ENCODE measurements around the gene CYP2A13.
"Not testable (repeated sequence)": the region's sequence is repeated elsewhere in the genome, so short reads cannot be mapped to it uniquely, and the experiment has no call there.

The CYP2A13 gene

DNA sequence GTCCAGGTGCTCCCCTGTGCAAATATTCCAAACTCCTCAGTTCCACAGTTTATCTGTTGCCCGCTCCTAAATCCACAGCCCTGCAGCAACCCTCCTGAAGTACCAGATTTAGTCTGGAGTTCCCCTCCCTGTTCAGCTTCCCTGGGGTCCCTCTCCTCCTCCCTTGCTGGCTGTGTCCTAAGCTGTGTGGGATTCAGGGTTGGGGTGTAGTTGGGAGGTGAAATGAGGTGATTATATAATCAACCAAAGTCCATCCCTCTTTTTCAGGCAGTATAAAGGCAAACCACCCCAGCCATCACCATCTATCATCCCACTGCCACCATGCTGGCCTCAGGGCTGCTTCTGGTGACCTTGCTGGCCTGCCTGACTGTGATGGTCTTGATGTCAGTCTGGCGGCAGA lies at the start of gene CYP2A13:
TSS of gene CYP2A13 (plus strand) at position 301 of the 400 bp plus-strand sequence. CDS start at position 322, 21 bp downstream.
- no peak for DNase-seq

DNA sequence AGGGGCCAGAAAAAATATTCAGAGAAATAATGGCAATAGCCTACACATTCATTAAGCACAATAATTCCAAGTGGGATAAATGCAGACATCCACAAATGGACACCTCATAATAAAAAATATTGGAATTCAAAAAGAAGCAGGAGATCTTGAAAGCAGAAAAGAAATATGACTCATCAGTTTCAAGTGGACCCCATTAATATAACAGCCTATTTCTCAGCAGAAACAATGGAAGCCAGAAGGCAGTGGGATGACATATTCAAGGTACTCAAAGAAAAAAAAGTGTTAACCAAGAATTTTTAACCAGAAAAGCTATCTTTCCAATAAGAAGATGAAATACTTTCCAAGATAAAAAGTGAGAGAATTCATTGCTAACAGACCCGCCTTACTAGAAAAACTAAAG lies 48.4 kb upstream of the CYP2A13 start:
- DNase-seq = no peak

- DNase-seq = not testable (repeated sequence)
Measured at GRCh38 chr19:41045095-41045494, 43.2 kb upstream of the CYP2A13 start.

DNA sequence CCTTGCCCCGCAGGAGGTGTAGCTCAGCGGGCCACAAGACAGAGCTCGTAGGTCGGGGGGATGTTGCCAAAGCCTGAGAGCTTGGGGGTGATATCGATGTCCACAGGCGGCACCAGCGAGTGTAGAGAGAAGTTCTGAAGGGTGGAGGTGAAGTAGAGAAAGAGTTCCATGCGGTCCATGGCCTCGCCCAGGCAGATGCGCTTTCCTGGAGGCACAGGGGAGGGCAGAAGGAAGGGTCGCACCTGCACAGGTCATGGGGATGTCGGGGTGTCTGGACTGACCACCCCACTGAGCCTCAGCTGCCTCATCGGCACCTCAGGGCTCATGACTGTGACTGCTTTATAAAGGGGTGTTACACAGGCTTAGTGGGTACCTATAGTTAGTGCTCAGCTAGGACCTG lies 37.8 kb upstream of the CYP2A13 start:
- no peak for DNase-seq

DNA sequence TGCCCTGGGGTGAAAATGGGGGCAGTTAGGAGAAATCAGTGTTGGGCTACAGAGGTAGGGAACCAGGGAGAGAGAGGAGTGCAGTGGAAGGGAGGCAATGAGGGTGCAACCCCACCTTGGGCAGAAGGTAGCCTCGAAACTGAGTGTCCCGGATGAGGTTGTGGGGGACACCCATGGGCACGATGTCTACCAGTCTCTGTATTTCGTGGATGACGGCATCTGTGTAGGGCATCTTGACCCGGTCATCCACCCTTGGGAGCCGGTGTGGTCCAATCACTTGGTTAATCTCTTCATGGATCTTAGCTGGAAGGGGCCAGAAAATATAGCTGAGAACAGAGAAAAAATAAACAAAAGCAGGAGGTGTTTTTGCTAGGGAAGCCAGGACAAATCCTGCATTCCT lies 36.1 kb upstream of the CYP2A13 start:
- DNase-seq = not testable (repeated sequence)

DNA sequence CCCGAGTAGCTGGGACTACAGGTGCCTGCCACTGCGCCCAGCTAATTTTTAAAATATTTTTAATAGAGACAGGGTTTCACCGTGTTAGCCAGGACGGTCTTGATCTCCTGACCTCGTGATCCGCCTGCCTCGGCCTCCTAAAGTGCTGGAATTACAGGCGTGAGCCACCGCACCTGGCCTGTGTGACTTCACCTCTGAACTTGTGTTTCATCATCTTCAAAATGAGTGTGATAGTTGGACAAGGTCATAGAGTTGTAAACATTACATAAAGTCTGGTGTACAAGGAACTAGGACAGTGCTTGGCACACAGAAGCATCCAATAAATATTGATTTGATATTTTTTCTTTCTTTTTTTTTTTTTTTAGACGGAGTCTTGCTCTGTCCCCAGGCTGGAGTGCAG lies 34.9 kb upstream of the CYP2A13 start:
- not testable (repeated sequence) for DNase-seq

- DNase-seq = no peak
Measured at GRCh38 chr19:41064974-41065569, 23.2 kb upstream of the CYP2A13 start.

GRCh38 chr19:41076286-41076685 lies 12.0 kb upstream of the CYP2A13 start:
- DNase-seq = no peak

DNA sequence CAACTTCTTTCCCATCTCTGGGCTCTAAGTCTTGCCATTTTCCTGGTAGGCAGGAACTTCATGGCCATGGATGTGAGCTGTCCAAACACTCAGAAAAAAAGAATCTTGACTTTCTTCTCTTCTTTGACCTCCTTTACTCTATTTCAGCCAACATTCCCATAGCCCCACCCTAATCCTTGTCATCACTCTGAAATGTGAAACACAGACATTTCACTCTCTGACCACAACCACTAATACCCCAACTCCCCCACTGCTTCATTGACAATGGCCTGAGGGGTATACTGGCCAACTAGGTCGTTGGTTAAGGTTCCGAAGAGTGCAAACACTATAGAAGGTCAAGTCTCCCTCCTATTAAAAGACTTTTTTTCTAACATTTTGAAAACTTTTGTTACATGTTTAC lies 4.7 kb upstream of the CYP2A13 start:
- DNase-seq = no peak

DNA sequence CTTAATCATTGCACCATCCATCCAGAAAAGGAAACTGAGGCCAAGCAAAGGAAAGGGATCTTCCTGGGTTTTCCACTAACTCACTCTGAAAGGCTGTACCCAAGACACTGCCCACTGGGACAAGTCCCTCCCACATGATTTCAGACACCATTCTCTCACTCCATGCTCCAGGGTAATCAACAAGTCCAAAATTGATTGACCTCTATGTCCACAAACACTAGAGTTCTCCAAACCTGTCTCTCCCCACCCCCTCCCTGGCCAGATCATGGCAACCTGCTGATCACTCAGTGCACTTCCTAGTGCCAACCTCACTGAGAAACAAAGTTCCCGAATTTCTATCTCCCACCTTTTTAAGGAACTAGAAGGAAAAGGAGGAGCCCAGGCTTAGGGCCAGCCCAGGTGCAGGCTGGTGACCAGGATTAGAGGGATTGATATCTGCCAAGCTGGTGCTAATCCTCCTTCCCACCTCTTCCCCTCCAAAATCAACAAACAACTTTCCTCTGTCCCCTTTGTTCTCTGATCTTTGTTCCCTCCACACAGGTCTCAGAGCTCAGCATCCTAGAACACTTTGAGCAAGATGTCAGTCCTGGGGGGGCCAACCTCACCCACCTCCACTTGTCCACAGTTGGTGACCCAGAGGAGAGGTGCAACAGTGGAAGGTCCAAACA lies 2.4 kb upstream of the CYP2A13 start:
- DNase-seq = no peak

DNA sequence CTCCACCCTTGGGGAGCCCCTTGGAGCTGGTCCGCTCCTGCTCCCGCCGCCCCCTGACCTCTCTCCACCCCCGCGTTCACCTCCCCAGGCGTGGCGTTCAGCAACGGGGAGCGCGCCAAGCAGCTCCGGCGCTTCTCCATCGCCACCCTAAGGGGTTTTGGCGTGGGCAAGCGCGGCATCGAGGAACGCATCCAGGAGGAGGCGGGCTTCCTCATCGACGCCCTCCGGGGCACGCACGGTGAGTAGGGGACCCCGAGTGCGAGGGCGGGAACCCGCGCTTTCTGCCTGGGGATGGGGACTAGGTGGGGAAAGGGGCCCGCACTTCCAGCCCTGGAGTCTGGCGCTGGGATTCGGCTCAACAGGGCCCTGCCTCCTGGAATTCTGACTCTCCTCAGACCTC lies 1.7 kb downstream of the CYP2A13 start:
- no peak for DNase-seq

DNA sequence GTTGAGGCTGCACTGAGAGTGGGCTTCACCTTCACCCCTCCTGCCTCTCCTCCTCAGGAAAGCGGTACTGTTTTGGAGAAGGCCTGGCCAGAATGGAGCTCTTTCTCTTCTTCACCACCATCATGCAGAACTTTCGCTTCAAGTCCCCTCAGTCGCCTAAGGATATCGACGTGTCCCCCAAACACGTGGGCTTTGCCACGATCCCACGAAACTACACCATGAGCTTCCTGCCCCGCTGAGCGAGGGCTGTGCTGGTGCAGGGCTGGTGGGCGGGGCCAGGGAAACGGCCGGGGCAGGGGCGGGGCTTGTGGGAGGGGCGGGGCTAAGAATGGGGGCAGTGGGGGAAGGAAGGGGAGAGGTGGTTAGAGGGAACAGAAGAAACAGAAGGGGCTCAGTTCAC lies 7.5 kb downstream of the CYP2A13 start:
- DNase-seq = no peak

DNA sequence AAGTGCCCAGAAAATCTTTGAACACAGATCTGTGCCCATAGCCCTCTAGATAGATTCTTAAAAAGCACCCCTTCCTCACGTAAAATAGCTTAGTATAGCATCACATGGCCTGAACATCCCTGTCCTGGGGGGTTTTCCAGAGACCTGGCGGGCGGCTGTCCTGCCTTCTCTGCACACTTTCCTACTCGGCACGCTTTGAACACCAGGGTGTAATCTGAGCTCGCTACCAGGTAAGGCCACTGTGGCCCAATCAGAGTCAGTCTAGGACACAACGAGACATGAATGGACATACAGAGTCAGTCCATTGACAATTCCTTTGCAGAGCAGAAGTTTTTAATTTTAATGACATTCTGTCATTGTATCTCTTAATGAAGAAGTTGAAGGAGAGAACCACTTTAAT lies 8.1 kb downstream of the CYP2A13 start:
- DNase-seq = no peak

DNA sequence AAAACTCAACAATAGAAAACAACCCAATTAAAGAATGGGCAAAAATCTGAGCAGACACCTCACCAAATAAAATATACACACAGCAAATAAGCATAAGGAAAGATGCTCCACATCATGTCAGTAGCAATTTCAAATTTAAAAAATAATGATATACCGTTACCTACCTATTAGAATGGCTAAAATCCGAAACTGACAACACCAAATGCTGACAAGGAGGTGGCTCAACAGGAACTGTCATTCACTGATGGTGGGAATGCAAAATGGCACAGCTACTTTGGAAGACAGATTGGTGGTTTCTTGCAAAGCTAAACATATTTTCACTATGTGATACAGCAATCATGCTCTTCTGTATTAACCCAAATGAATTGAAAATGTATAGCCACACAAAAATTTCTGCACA lies 9.1 kb downstream of the CYP2A13 start:
- DNase-seq = no peak

- DNase-seq = no peak
Measured at GRCh38 chr19:41098762-41099161, 10.5 kb downstream of the CYP2A13 start.

DNA sequence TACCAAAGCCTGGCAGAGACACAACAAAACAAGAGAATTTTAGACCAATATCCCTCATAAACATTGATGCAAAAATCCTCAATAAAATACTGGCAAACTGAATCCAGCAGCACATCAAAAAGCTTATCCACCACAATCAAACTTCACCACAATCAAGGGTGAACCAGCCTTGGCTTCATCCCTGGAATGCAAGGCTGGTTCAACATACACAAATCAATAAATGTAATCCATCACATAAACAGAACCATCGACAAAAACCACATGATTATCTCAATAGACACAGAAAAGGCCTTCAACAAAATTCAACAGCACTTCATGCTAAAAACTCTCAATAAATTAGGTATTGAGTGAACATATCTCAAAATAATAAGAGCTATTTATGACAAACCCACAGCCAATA lies 14.0 kb downstream of the CYP2A13 start:
- DNase-seq = not testable (repeated sequence)

GRCh38 chr19:41106177-41106576 lies 17.9 kb downstream of the CYP2A13 start:
- DNase-seq = no peak

- DNase-seq = no peak
Measured at GRCh38 chr19:41111296-41111695, 23.0 kb downstream of the CYP2A13 start.

GRCh38 chr19:41111750-41112295 lies 23.6 kb downstream of the CYP2A13 start:
- no peak for DNase-seq

- no peak for DNase-seq
Measured at GRCh38 chr19:41112728-41113290, 24.6 kb downstream of the CYP2A13 start.

DNA sequence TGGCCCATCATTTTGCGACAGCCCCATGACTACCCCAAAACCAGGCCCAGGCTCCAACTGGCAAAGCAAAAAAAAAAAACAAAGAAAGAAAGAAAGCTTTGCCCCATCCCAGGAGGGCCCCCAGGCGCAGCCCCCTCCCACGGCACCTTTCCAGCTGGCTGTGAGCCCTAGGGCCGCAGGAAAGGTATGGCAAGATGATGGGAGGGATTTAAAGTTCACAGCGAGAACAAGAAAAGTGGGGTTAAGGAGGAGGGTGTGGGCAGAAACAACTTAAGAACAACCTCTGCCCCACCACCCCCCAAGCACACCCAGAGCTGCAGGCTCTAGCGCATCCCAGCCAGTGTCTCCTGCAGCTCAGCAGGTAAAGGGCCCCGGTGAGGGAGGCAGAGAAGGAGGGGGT lies 25.9 kb downstream of the CYP2A13 start, which contains the start of gene CYP2F1:
TSS of gene CYP2F1 (plus strand) at position 301 of the 400 bp plus-strand sequence. CDS start 1,757 bp downstream, outside the sequence.
- no peak for DNase-seq

DNA sequence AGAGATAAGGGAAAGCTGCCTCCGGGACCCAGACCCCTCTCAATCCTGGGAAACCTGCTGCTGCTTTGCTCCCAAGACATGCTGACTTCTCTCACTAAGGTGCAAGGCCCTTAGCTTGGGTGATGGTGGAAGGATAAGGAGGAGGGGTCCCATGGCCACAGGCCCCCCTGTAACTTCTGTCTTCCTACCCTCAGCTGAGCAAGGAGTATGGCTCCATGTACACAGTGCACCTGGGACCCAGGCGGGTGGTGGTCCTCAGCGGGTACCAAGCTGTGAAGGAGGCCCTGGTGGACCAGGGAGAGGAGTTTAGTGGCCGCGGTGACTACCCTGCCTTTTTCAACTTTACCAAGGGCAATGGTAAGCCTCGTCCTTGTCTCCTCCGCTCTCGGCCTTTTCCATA lies 28.0 kb downstream of the CYP2A13 start:
- no peak for DNase-seq

GRCh38 chr19:41120929-41121911 lies 33.0 kb downstream of the CYP2A13 start:
- DNase-seq = not testable (repeated sequence)
